GM18909 (cell line): Measurements from ENCODE around the gene PDE1A.
"Not testable (repeated sequence)": the region's sequence is repeated elsewhere in the genome, so short reads cannot be mapped to it uniquely, and the experiment has no call there.

Experiments
- ATAC-seq: cut with Tn5 transposase; IDR thresholded peaks from one replicate; pipeline ENCODE4 v1.9.1; 2021; ENCODE audit warnings: mild to moderate bottlenecking; ENCODE audit not compliant: unreplicated experiment, poor library complexity

Gene PDE1A

GRCh38 chr2:182291296-182291695, 135.5 kb downstream of the PDE1A start:
- ATAC-seq, result no peak

- no peak for ATAC-seq
Observed at GRCh38 chr2:182283512-182283911, 143.3 kb downstream of the PDE1A start.

GRCh38 chr2:182281276-182281675, 145.6 kb downstream of the PDE1A start:
- ATAC-seq, result no peak

GRCh38 chr2:182280118-182280517, 146.7 kb downstream of the PDE1A start:
- no peak for ATAC-seq

GRCh38 chr2:182276662-182277061, 150.2 kb downstream of the PDE1A start:
- ATAC-seq, result not testable (repeated sequence)

GRCh38 chr2:182267971-182268370, 158.9 kb downstream of the PDE1A start:
- no peak for ATAC-seq

- no peak for ATAC-seq
Observed at GRCh38 chr2:182266909-182267308, 159.9 kb downstream of the PDE1A start.

- ATAC-seq, result no peak
Observed at GRCh38 chr2:182265718-182266117, 161.1 kb downstream of the PDE1A start.

- ATAC-seq, result no peak
Observed at GRCh38 chr2:182261860-182262387, 164.9 kb downstream of the PDE1A start.

- no peak for ATAC-seq
Observed at GRCh38 chr2:182259629-182260150, 167.1 kb downstream of the PDE1A start.

GRCh38 chr2:182252534-182252933, 174.3 kb downstream of the PDE1A start:
- ATAC-seq, result no peak

- ATAC-seq, result no peak
Observed at GRCh38 chr2:182248898-182249297, 177.9 kb downstream of the PDE1A start.

- no peak for ATAC-seq
Observed at GRCh38 chr2:182248362-182248761, 178.5 kb downstream of the PDE1A start.

- ATAC-seq, result no peak
Observed at GRCh38 chr2:182247831-182248230, 179.0 kb downstream of the PDE1A start.

GRCh38 chr2:182245963-182246362, 180.9 kb downstream of the PDE1A start:
- peak; percentile 68 for ATAC-seq

GRCh38 chr2:182242609-182243008, 184.2 kb downstream of the PDE1A start:
- ATAC-seq, result no peak

GRCh38 chr2:182241936-182242335, 184.9 kb downstream of the PDE1A start:
- no peak for ATAC-seq

- ATAC-seq, result peak; percentile 100
Observed at GRCh38 chr2:182240862-182241371, 185.9 kb downstream of the PDE1A start.

GRCh38 chr2:182230561-182230960, 196.3 kb downstream of the PDE1A start:
- no peak for ATAC-seq

GRCh38 chr2:182229297-182229696, 197.5 kb downstream of the PDE1A start:
- ATAC-seq, result no peak

GRCh38 chr2:182228741-182229140, 198.1 kb downstream of the PDE1A start:
- ATAC-seq, result no peak

- ATAC-seq, result no peak
Observed at GRCh38 chr2:182228073-182228473, 198.8 kb downstream of the PDE1A start.
